Right atrium auricular region (tissue), 2 donors: ENCODE results near the gene FANCL. TPM values are rescaled to one million over a fixed set of nuclear protein-coding genes. Genes with fewer than 3 reads are reported as not detected.
"Not testable (repeated sequence)": the region's sequence is repeated elsewhere in the genome, so short reads cannot be mapped to it uniquely, and the experiment has no call there.

ENCODE experiments used
- DNase-seq: peaks from one replicate; pipeline ENCODE4 v3.0.0-alpha.2; 2019; ENCODE audit warnings: low spot score
- H3K27ac ChIP-seq, 2 donors: fragments of 200-600 bp; sonication (generic); 1 replicate in 1 of 2; 2 replicates in 1 of 2; pipeline ENCODE4 v1.5.1; 2016 to 2019
- H3K27me3 ChIP-seq, 2 donors: fragments of 200-600 bp; sonication (generic); one replicate each; pipeline versions ENCODE4 v1.5.1 to v1.6.0; 2017 to 2019
- H3K36me3 ChIP-seq: fragments of 200-600 bp; sonication (generic); one replicate; pipeline ENCODE4 v1.5.1; 2016
- H3K4me1 ChIP-seq, 2 donors: fragments of 200-600 bp; sonication (generic); one replicate each; pipeline versions ENCODE4 v1.5.1 to v1.6.0; 2017 to 2019
- H3K4me3 ChIP-seq, 2 donors: fragments of 200-600 bp; sonication (generic); 1 replicate in 1 of 2; 2 replicates in 1 of 2; pipeline ENCODE4 v1.5.1; 2017 to 2019; ENCODE audit warnings: mild to moderate bottlenecking in 1 of 2, moderate library complexity in 1 of 2
- H3K9me3 ChIP-seq, 2 donors: fragments of 200-600 bp; sonication (generic); one replicate each; pipeline ENCODE4 v1.5.1; 2019
- CTCF ChIP-seq, 2 donors: fragments of 200-600 bp; sonication (generic); IDR thresholded peaks; one replicate each; pipeline ENCODE4 v1.5.1; 2019; ENCODE audit warnings: antibody characterized with exemption in 2 of 2
- total RNA-seq, 2 donors: library from RNA; depleted of rRNA; stranded (reverse); fragments of >200 nt; gene quantifications; one replicate each; pipeline ENCODE4 v1.1.0, GENCODE V29; 2016

The FANCL gene
- total RNA-seq, 2 donors from 2014 or later, result 10.4 to 12.5 TPM

- no peaks in the 10 kb centered on the region for H3K4me1 ChIP-seq
- H3K4me3 ChIP-seq, result no peak overlapping the region
- TF ChIP-seq CTCF (IDR thresholded peaks at IDR 0.05), result no peak
- no peak for DNase-seq
- H3K9me3 ChIP-seq, result no peaks in the 10 kb centered on the region
- H3K27ac ChIP-seq, result no peak overlapping the region
- no peaks in the 10 kb centered on the region for H3K27me3 ChIP-seq
- no peaks in the 10 kb centered on the region for H3K36me3 ChIP-seq
These were observed 58.6 kb downstream of the FANCL start for GRCh38 chr2:58182527-58182926.

- Histone ChIP-seq H3K4me1 (no peaks in the 10 kb centered on the region), H3K27ac (no peak overlapping the region), H3K27me3 (no peaks in the 10 kb centered on the region), H3K36me3 (no peaks in the 10 kb centered on the region), H3K4me3 (no peak overlapping the region), H3K9me3 (no peaks in the 10 kb centered on the region)
- no peak for TF ChIP-seq CTCF (IDR thresholded peaks at IDR 0.05)
- no peak for DNase-seq
These were observed 60.5 kb downstream of the FANCL start for GRCh38 chr2:58180635-58181034.

- H3K4me3 ChIP-seq, H3K27ac ChIP-seq, H3K9me3 ChIP-seq, H3K36me3 ChIP-seq, H3K27me3 ChIP-seq, DNase-seq, H3K4me1 ChIP-seq: not testable (repeated sequence)
These were observed 61.0 kb downstream of the FANCL start for GRCh38 chr2:58180175-58180574.

- not testable (repeated sequence) for H3K36me3 ChIP-seq, H3K9me3 ChIP-seq, H3K4me3 ChIP-seq, DNase-seq, H3K27me3 ChIP-seq, H3K27ac ChIP-seq, H3K4me1 ChIP-seq
These were observed 63.9 kb downstream of the FANCL start for GRCh38 chr2:58177187-58177586.

- not testable (repeated sequence) for DNase-seq
These were observed 69.3 kb downstream of the FANCL start for GRCh38 chr2:58171831-58172230.

GRCh38 chr2:58170334-58170933 is 70.7 kb downstream of the FANCL start:
- not testable (repeated sequence) for H3K4me3 ChIP-seq, DNase-seq, H3K27me3 ChIP-seq, H3K4me1 ChIP-seq, H3K36me3 ChIP-seq, H3K27ac ChIP-seq, H3K9me3 ChIP-seq

More at GRCh38 chr2:58171831-58172230, 69.3 kb downstream of the FANCL start:
- H3K4me1 ChIP-seq, H3K36me3 ChIP-seq, H3K27ac ChIP-seq, H3K4me3 ChIP-seq, H3K27me3 ChIP-seq, H3K9me3 ChIP-seq: not testable (repeated sequence)

- not testable (repeated sequence) for H3K27ac ChIP-seq, H3K4me3 ChIP-seq, H3K27me3 ChIP-seq, H3K4me1 ChIP-seq, H3K36me3 ChIP-seq, DNase-seq, H3K9me3 ChIP-seq
These were observed 71.3 kb downstream of the FANCL start for GRCh38 chr2:58169845-58170244.

- H3K36me3 ChIP-seq, DNase-seq, H3K9me3 ChIP-seq, H3K4me3 ChIP-seq, H3K27ac ChIP-seq, H3K27me3 ChIP-seq, H3K4me1 ChIP-seq: not testable (repeated sequence)
These were observed 73.0 kb downstream of the FANCL start for GRCh38 chr2:58168130-58168529.

GRCh38 chr2:58163913-58164312 is 77.2 kb downstream of the FANCL start:
- Histone ChIP-seq H3K27me3 (no peaks in the 10 kb centered on the region), H3K4me1 (no peaks in the 10 kb centered on the region), H3K4me3 (no peak overlapping the region), H3K36me3 (peaks cover 15% of the 10 kb centered on the region), H3K9me3 (no peaks in the 10 kb centered on the region), H3K27ac (no peak overlapping the region)
- no peak for DNase-seq
- no peak for TF ChIP-seq CTCF (IDR thresholded peaks at IDR 0.05)
